ENCODE results near the gene BST2. TPM values are rescaled to one million over a fixed set of nuclear protein-coding genes. Genes with fewer than 3 reads are reported as not detected.

BST2 gene
- polyA plus RNA-seq, 1 of the 3 experiments (the other 2 are of a cell fraction) = 5.7 TPM

- no peaks in the 10 kb centered on the region for H3K9me2 ChIP-seq
- H3K27ac ChIP-seq (ENCODE audit: low read depth in 2 of 2, low read length in 1 of 2) = no peak overlapping the region
- POLR2A ChIA-PET = no interaction called here
- DNase-seq = no peak
- 85% methylated on average over 7 of the region's 7 CpGs for WGBS (ENCODE audit: low lambda C conversion rate)
- H3K4me3 ChIP-seq (ENCODE audit: low read depth in 2 of 2, low read length in 1 of 2) = no peak overlapping the region
- CTCF ChIA-PET = interaction anchor here (1.0 to 1.9 kb wide), 3 partner anchors 10 to 142 kb away, joined by 3 to 4 read pairs (median 4); no protein-coding TSS in a partner anchor
- no peak overlapping the region for H3K4me2 ChIP-seq
- no peaks in the 10 kb centered on the region for H3K27me3 ChIP-seq (ENCODE audit: insufficient read depth)
- TF ChIP-seq RFX5 (IDR thresholded peaks at IDR 0.05; ENCODE audit: low read length) (no peak), ELF1 (IDR thresholded peaks at IDR 0.05) (no peak)
- H4K20me1 ChIP-seq (ENCODE audit: insufficient read depth) = no peaks in the 10 kb centered on the region
- H3K9ac ChIP-seq = no peak overlapping the region
- H3K9me3 ChIP-seq = no peaks in the 10 kb centered on the region
- H2AFZ ChIP-seq (ENCODE audit: low read depth) = no peak overlapping the region
- no peaks in the 10 kb centered on the region for H3F3A ChIP-seq (replicated peaks; ENCODE audit: insufficient read depth)
- H3K4me1 ChIP-seq (ENCODE audit: control insufficient read depth in 1 of 2, insufficient read depth in 2 of 2, low read depth in 1 of 2, low read length in 1 of 2) = no peaks in the 10 kb centered on the region
- H3K36me3 ChIP-seq (replicated peaks in 1 of 2; ENCODE audit: control insufficient read depth in 1 of 2, insufficient read depth in 2 of 2, low read length in 1 of 2) = no peaks in the 10 kb centered on the region
- no peaks in the 10 kb centered on the region for H3K79me2 ChIP-seq (ENCODE audit: insufficient read depth)
Measured at GRCh38 chr19:17431417-17431816, 26.0 kb upstream of the BST2 start.

GRCh38 chr19:17429641-17430113 is 24.2 kb upstream of the BST2 start:
- no peaks in the 10 kb centered on the region for H3K27me3 ChIP-seq (ENCODE audit: insufficient read depth)
- no peak overlapping the region for H3K9ac ChIP-seq
- H4K20me1 ChIP-seq (ENCODE audit: insufficient read depth) = no peaks in the 10 kb centered on the region
- CTCF ChIA-PET = interaction anchor here (1.0 to 2.9 kb wide), 4 partner anchors 10 to 44 kb away, joined by 3 to 11 read pairs (median 4); partner anchors contain the start of gene MVB12A
- H3K79me2 ChIP-seq (ENCODE audit: insufficient read depth) = no peaks in the 10 kb centered on the region
- POLR2A ChIA-PET = no interaction called here
- no peaks in the 10 kb centered on the region for H3K9me2 ChIP-seq
- peaks cover 4% of the 10 kb centered on the region for H3F3A ChIP-seq (replicated peaks; ENCODE audit: insufficient read depth)
- H3K9me3 ChIP-seq = no peaks in the 10 kb centered on the region
- no peak for TF ChIP-seq FOXJ3 (CRISPR knock-in tag; IDR thresholded peaks at IDR 0.05)
- no peak for TF ChIP-seq JUND (IDR thresholded peaks at IDR 0.05)
- TF ChIP-seq MAX (IDR thresholded peaks at IDR 0.05; ENCODE audit: low read depth) = no peak
- no peak for TF ChIP-seq TAF1 (IDR thresholded peaks at IDR 0.05; ENCODE audit: borderline replicate concordance, low read depth, low read length)
- no peak for TF ChIP-seq USF2 (IDR thresholded peaks at IDR 0.05; ENCODE audit: borderline replicate concordance, low read depth, low read length)
- TF ChIP-seq MXI1 (IDR thresholded peaks at IDR 0.05; ENCODE audit: low read depth, low read length) = no peak
- H2AFZ ChIP-seq (ENCODE audit: low read depth) = no peak overlapping the region
- no peaks in the 10 kb centered on the region for H3K36me3 ChIP-seq (replicated peaks in 1 of 2; ENCODE audit: control insufficient read depth in 1 of 2, insufficient read depth in 2 of 2, low read length in 1 of 2)
- H3K4me2 ChIP-seq = no peak overlapping the region
- H3K4me1 ChIP-seq (ENCODE audit: control insufficient read depth in 1 of 2, insufficient read depth in 2 of 2, low read depth in 1 of 2, low read length in 1 of 2) = no peaks in the 10 kb centered on the region; a peak in 1 of 4 replicates
- no peak overlapping the region for H3K4me3 ChIP-seq (ENCODE audit: low read depth in 2 of 2, low read length in 1 of 2)
- H3K27ac ChIP-seq (ENCODE audit: low read depth in 2 of 2, low read length in 1 of 2) = no peak overlapping the region
- WGBS (ENCODE audit: low lambda C conversion rate) = 87% methylated on average over 11 of the region's 17 CpGs
- DNase-seq = no peak

GRCh38 chr19:17424743-17425365 is 19.4 kb upstream of the BST2 start:
- peaks cover 4% of the 10 kb centered on the region for H3F3A ChIP-seq (replicated peaks; ENCODE audit: insufficient read depth)
- WGBS (ENCODE audit: low lambda C conversion rate) = 52% methylated on average over 19 of the region's 27 CpGs
- ChIA-PET CTCF (interaction anchor here (0.6 to 1.3 kb wide), 8 partner anchors 10 to 179 kb away, joined by 3 to 7 read pairs (median 4); partner anchors contain the start of gene TMEM221), POLR2A (no interaction called here)
- H3K27ac ChIP-seq (ENCODE audit: low read depth in 2 of 2, low read length in 1 of 2) = no peak overlapping the region
- peak; percentile 91 for DNase-seq
- peaks cover 3 to 7% of the 10 kb centered on the region in 2 experiments for H3K36me3 ChIP-seq (replicated peaks in 1 of 2; ENCODE audit: control insufficient read depth in 1 of 2, insufficient read depth in 2 of 2, low read length in 1 of 2)
- no peak overlapping the region for H3K4me2 ChIP-seq
- no peaks in the 10 kb centered on the region for H4K20me1 ChIP-seq (ENCODE audit: insufficient read depth)
- H3K9me3 ChIP-seq = no peaks in the 10 kb centered on the region
- no peak overlapping the region for H2AFZ ChIP-seq (ENCODE audit: low read depth)
- H3K27me3 ChIP-seq (ENCODE audit: insufficient read depth) = no peaks in the 10 kb centered on the region
- H3K9me2 ChIP-seq = no peaks in the 10 kb centered on the region
- H3K9ac ChIP-seq = no peak overlapping the region
- peak overlapping the region in 1 of 2 experiments; percentile 26; a peak in 1 of 4 replicates for H3K4me3 ChIP-seq (ENCODE audit: low read depth in 2 of 2, low read length in 1 of 2)
- no peaks in the 10 kb centered on the region for H3K79me2 ChIP-seq (ENCODE audit: insufficient read depth)
- peaks cover 0 to 4% of the 10 kb centered on the region in 2 experiments; a peak in 1 of 4 replicates for H3K4me1 ChIP-seq (ENCODE audit: control insufficient read depth in 1 of 2, insufficient read depth in 2 of 2, low read depth in 1 of 2, low read length in 1 of 2)
- TF ChIP-seq IRF3 (IDR thresholded peaks at IDR 0.05; ENCODE audit: low read depth, low read length) = no peak
- no peak for TF ChIP-seq CHD2 (IDR thresholded peaks at IDR 0.05; ENCODE audit: low read length, partially characterized antibody)
- no peak for TF ChIP-seq REST (IDR thresholded peaks at IDR 0.05; ENCODE audit: low read depth, low read length)
- TF ChIP-seq MAX (IDR thresholded peaks at IDR 0.05; ENCODE audit: low read depth) = no peak
- TF ChIP-seq TAF1 (IDR thresholded peaks at IDR 0.05; ENCODE audit: borderline replicate concordance, low read depth, low read length) = no peak
- no peak for TF ChIP-seq YY1 (IDR thresholded peaks at IDR 0.05; ENCODE audit: low read depth)
- TF ChIP-seq NFIC (IDR thresholded peaks at IDR 0.05; ENCODE audit: borderline replicate concordance) = no peak
- no peak for TF ChIP-seq JUND (IDR thresholded peaks at IDR 0.05)
- TF ChIP-seq NRF1 (IDR thresholded peaks at IDR 0.05; ENCODE audit: low read depth, low read length) = no peak
- TF ChIP-seq GABPA (IDR thresholded peaks at IDR 0.05; ENCODE audit: low read depth) = no peak
